Upper lobe of left lung (tissue), 6 donors: ENCODE data around the gene TCF7L1. TPM values are rescaled to one million over a fixed set of nuclear protein-coding genes. Genes with fewer than 3 reads are reported as not detected.

Source experiments
- ATAC-seq, 2 donors: fragments of 200-7000 bp; cut with Tn5 transposase; one replicate each; pipeline ENCODE4 v1.9.1; 2022; ENCODE audit warnings: mild to moderate bottlenecking in 2 of 2, moderate library complexity in 2 of 2; ENCODE audit not compliant: low FRiP score in 2 of 2
- DNase-seq, 2 donors: peaks; one replicate each; pipeline ENCODE4 v3.0.0-alpha.2; 2019 to 2020
- H3K27ac ChIP-seq, 4 donors: fragments of 200-600 bp; sonication (generic); one replicate each; pipeline ENCODE4 v1.5.1; 2016 to 2019
- H3K27me3 ChIP-seq, 4 donors: fragments of 200-600 bp; sonication (generic); one replicate each; pipeline ENCODE4 v1.5.1; 2017 to 2019
- H3K36me3 ChIP-seq, 4 donors: fragments of 200-600 bp; sonication (generic); one replicate each; pipeline ENCODE4 v1.5.1; 2016 to 2019
- H3K4me1 ChIP-seq, 4 donors: fragments of 200-600 bp; sonication (generic); one replicate each; pipeline ENCODE4 v1.5.1; 2018 to 2019
- H3K4me3 ChIP-seq, 4 donors: fragments of 200-600 bp; sonication (generic); one replicate each; pipeline ENCODE4 v1.5.1; 2017 to 2019; ENCODE audit warnings: mild to moderate bottlenecking in 2 of 4, moderate library complexity in 1 of 4
- H3K9me3 ChIP-seq, 4 donors: fragments of 200-600 bp; sonication (generic); one replicate each; pipeline ENCODE4 v1.5.1; 2018 to 2019
- CTCF ChIP-seq, 6 experiments: fragments of 450-650 bp in 4 of 6; fragments of 200-600 bp in 2 of 6; sonication (generic) in 2 of 6; IDR thresholded peaks; one replicate each; pipeline ENCODE4 v1.5.1; 2016 to 2019; ENCODE audit warnings: antibody characterized with exemption in 6 of 6
- EP300 ChIP-seq, 4 donors: sonication (generic); formaldehyde crosslinking; IDR thresholded peaks; one replicate each; pipeline ENCODE4 v1.5.1; 2017; ENCODE audit warnings: antibody characterized with exemption in 4 of 4, control low read depth in 2 of 4
- POLR2A ChIP-seq, 4 donors: fragments of 450-650 bp; IDR thresholded peaks; one replicate each; pipeline ENCODE4 v1.5.1; 2016 to 2017; ENCODE audit warnings: antibody characterized with exemption in 4 of 4, mild to moderate bottlenecking in 2 of 4
- POLR2AphosphoS5 ChIP-seq, 2 donors: sonication (generic); formaldehyde crosslinking; IDR thresholded peaks; one replicate each; pipeline ENCODE4 v1.5.1; 2017; ENCODE audit warnings: antibody characterized with exemption in 2 of 2
- WGBS, 2 donors: methylation state at CpG; one replicate each; pipeline ENCODE4 v1.1.5; 2017 to 2018; 5-methylcytosine and 5-hydroxymethylcytosine counted together
- total RNA-seq, 6 donors: library from RNA; depleted of rRNA in 4 of 6; stranded (reverse); fragments of >200 nt in 4 of 6; gene quantifications; one replicate each; pipeline versions ENCODE4 v1.1.0 to v1.2.1, GENCODE V29; 2016 to 2021
- donor health status: DM: no; HTN: no; CAD: no; lungs with moderate emphysema.
- donor health status: DM: no; HTN: yes; CAD: no; lungs with severe emphysema.

TCF7L1 gene
- total RNA-seq, 6 donors from 2014 or later, result 7.3 to 18.4 (median 11.2) TPM

GRCh38 chr2:85191157-85191556 is 58.0 kb downstream of the TCF7L1 start:
- no peaks in the 10 kb centered on the region for H3K9me3 ChIP-seq
- DNase-seq (no peak), ATAC-seq (peak in 1 of 2 donors; percentile 57)
- H3K36me3 ChIP-seq, result peaks cover 0 to 3% (median 0%) of the 10 kb centered on the region in 4 donors
- H3K27me3 ChIP-seq, result no peaks in the 10 kb centered on the region
- H3K27ac ChIP-seq, result no peak overlapping the region
- 82 to 88% methylated on average over 2 of the region's 2 CpGs for WGBS, 2 donors
- peaks cover 0 to 9% (median 4%) of the 10 kb centered on the region in 4 donors for H3K4me1 ChIP-seq
- TF ChIP-seq POLR2AphosphoS5 (IDR thresholded peaks at IDR 0.05) (no peak), CTCF (IDR thresholded peaks at IDR 0.05) (no peak), POLR2A (IDR thresholded peaks at IDR 0.05) (no peak), EP300 (IDR thresholded peaks at IDR 0.05) (no peak)
- no peak overlapping the region for H3K4me3 ChIP-seq

- DNase-seq, result no peak
- H3K4me3 ChIP-seq, result no peak overlapping the region
- H3K36me3 ChIP-seq, result peaks cover 0 to 3% (median 0%) of the 10 kb centered on the region in 4 donors
- 76 to 83% methylated on average over 8 of the region's 8 CpGs for WGBS, 2 donors
- TF ChIP-seq POLR2A (IDR thresholded peaks at IDR 0.05), result no peak
- TF ChIP-seq POLR2AphosphoS5 (IDR thresholded peaks at IDR 0.05), result no peak
- no peak for TF ChIP-seq EP300 (IDR thresholded peaks at IDR 0.05)
- no peaks in the 10 kb centered on the region for H3K27me3 ChIP-seq
- H3K27ac ChIP-seq, result no peak overlapping the region
- H3K9me3 ChIP-seq, result no peaks in the 10 kb centered on the region
- no peak for ATAC-seq
- H3K4me1 ChIP-seq, result peaks cover 0 to under 1% (median 0%) of the 10 kb centered on the region in 4 donors
These were observed 61.7 kb downstream of the TCF7L1 start for GRCh38 chr2:85194780-85195480.

GRCh38 chr2:85195956-85196355 is 62.8 kb downstream of the TCF7L1 start:
- WGBS, 2 donors, result 76 to 82% methylated on average over 5 of the region's 5 CpGs
- Histone ChIP-seq H3K27me3 (no peaks in the 10 kb centered on the region), H3K9me3 (no peaks in the 10 kb centered on the region), H3K4me3 (no peak overlapping the region), H3K27ac (no peak overlapping the region), H3K4me1 (no peaks in the 10 kb centered on the region), H3K36me3 (peaks cover 0 to 3% (median 0%) of the 10 kb centered on the region in 4 donors)
- ATAC-seq (no peak), DNase-seq (no peak)
- TF ChIP-seq CTCF (IDR thresholded peaks at IDR 0.05) (no peak), POLR2AphosphoS5 (IDR thresholded peaks at IDR 0.05) (no peak), POLR2A (IDR thresholded peaks at IDR 0.05) (no peak), EP300 (IDR thresholded peaks at IDR 0.05) (no peak)

GRCh38 chr2:85199698-85200097 is 66.5 kb downstream of the TCF7L1 start:
- Histone ChIP-seq H3K9me3 (no peaks in the 10 kb centered on the region), H3K36me3 (no peaks in the 10 kb centered on the region), H3K27me3 (no peaks in the 10 kb centered on the region), H3K4me1 (no peaks in the 10 kb centered on the region), H3K27ac (no peak overlapping the region), H3K4me3 (no peak overlapping the region)
- WGBS, 2 donors, result 66 to 73% methylated on average over 3 of the region's 3 CpGs
- no peak for DNase-seq
- no peak for TF ChIP-seq CTCF (IDR thresholded peaks at IDR 0.05)
- no peak for TF ChIP-seq POLR2A (IDR thresholded peaks at IDR 0.05)
- TF ChIP-seq EP300 (IDR thresholded peaks at IDR 0.05), result no peak
- no peak for TF ChIP-seq POLR2AphosphoS5 (IDR thresholded peaks at IDR 0.05)
- peak in 1 of 2 donors; percentile 53 for ATAC-seq

GRCh38 chr2:85209887-85210286 is 76.7 kb downstream of the TCF7L1 start:
- Histone ChIP-seq H3K4me3 (no peak overlapping the region), H3K27me3 (no peaks in the 10 kb centered on the region), H3K27ac (no peak overlapping the region), H3K9me3 (no peaks in the 10 kb centered on the region), H3K4me1 (no peaks in the 10 kb centered on the region), H3K36me3 (no peaks in the 10 kb centered on the region)
- WGBS, 2 donors, result 82% methylated on average over 1 of the region's 1 CpG
- ATAC-seq (no peak), DNase-seq (no peak)
- no peak for TF ChIP-seq CTCF (IDR thresholded peaks at IDR 0.05)
- TF ChIP-seq POLR2AphosphoS5 (IDR thresholded peaks at IDR 0.05), result no peak
- no peak for TF ChIP-seq EP300 (IDR thresholded peaks at IDR 0.05)
